HepG2 (cell line): ENCODE data around the gene SKIL. TPM values are rescaled to one million over a fixed set of nuclear protein-coding genes. Genes with fewer than 3 reads are reported as not detected.

ENCODE experiments used
- ATAC-seq: fragments of 200-7000 bp; cut with Tn5 transposase; 3 replicates; pipeline ENCODE4 v1.9.1; 2020; ENCODE audit warnings: mild to moderate bottlenecking, moderate library complexity
- BruUV-seq: library from RNA; stranded (reverse); fragments of 400-500 nt; replicated peaks from 2 replicates; lab custom pipeline; 2021; lab: Mats Ljungman, UMichigan
- CTCF ChIA-PET: fragments of 300-600 bp; formaldehyde crosslinking; extraction: SDS; loops from one replicate; lab custom pipeline; 2021; ENCODE audit warnings: low total read pairs, inconsistent platforms, low intra/inter-chr PET ratio; lab: Yijun Ruan, JAX
- POLR2A ChIA-PET: fragments of 350-600 bp; sonication (Branson Sonifier 250); formaldehyde crosslinking; loops from one replicate; lab custom pipeline; 2020; ENCODE audit warnings: antibody characterized with exemption, inconsistent platforms; lab: Yijun Ruan, JAX
- DNase-seq: peaks from one replicate; pipeline ENCODE4 v3.0.0-alpha.2; 2015; ENCODE audit warnings: low spot score
- FAIRE-seq: peaks from 3 replicates; lab custom pipeline; 2011; peaks lifted over from hg19 to GRCh38; lab: Jason Lieb, UNC
- H2AFZ ChIP-seq: one replicate; pipeline ENCODE4 v1.6.1; 2011; ENCODE audit warnings: low read length, inconsistent platforms
- H3K27ac ChIP-seq: fragments of 300-600 bp; 3 replicates; pipeline ENCODE4 v1.8.0; 2011; ENCODE audit warnings: mixed run types, mild to moderate bottlenecking, mixed read lengths, low read length, inconsistent platforms; ENCODE audit not compliant: insufficient read depth; ENCODE audit errors: extremely low read length
- H3K27me3 ChIP-seq, 2 experiments: fragments of 200-600 bp in 1 of 2; 2 replicates in 1 of 2; 3 replicates in 1 of 2; pipeline versions ENCODE4 v1.6.0 to v1.8.0; 2011; ENCODE audit warnings: low read length in 2 of 2, mild to moderate bottlenecking in 2 of 2, moderate library complexity in 2 of 2, inconsistent platforms in 1 of 2; ENCODE audit not compliant: insufficient read depth in 2 of 2, control insufficient read depth in 1 of 2
- H3K36me3 ChIP-seq, 2 experiments: fragments of 200-600 bp in 1 of 2; replicated peaks in 1 of 2; 2 replicates in 1 of 2; 3 replicates in 1 of 2; pipeline versions ENCODE4 v1.5.1 to v1.8.0; 2011; ENCODE audit warnings: low read length in 2 of 2, inconsistent platforms in 1 of 2; ENCODE audit not compliant: insufficient read depth in 2 of 2, control insufficient read depth in 1 of 2
- H3K4me1 ChIP-seq: 2 replicates; pipeline ENCODE4 v1.5.1; 2012; ENCODE audit warnings: low read length, inconsistent platforms; ENCODE audit not compliant: insufficient read depth
- H3K4me2 ChIP-seq: 2 replicates; pipeline ENCODE4 v1.6.0; 2011; ENCODE audit warnings: low read depth, low read length, inconsistent platforms
- H3K4me3 ChIP-seq, 3 experiments: fragments of 200-600 bp in 1 of 3; sonication (generic), shearing (Covaris generic) in 1 of 3; replicated peaks in 1 of 3; 2 replicates each; pipeline ENCODE4 v1.5.1; 2011 to 2016; ENCODE audit warnings: low read length in 3 of 3, inconsistent platforms in 2 of 3, low read depth in 2 of 3, mild to moderate bottlenecking in 2 of 3, control low read depth in 1 of 3, mixed read lengths in 1 of 3; ENCODE audit not compliant: insufficient read depth in 1 of 3
- H3K79me2 ChIP-seq: one replicate; pipeline ENCODE4 v1.6.1; 2011; ENCODE audit warnings: low read length, inconsistent platforms; ENCODE audit not compliant: insufficient read depth
- H3K9ac ChIP-seq: 2 replicates; pipeline ENCODE4 v1.6.0; 2011; ENCODE audit warnings: mild to moderate bottlenecking, low read depth, low read length, inconsistent platforms; ENCODE audit not compliant: insufficient read depth
- H3K9me3 ChIP-seq: 2 replicates; pipeline ENCODE4 v1.5.1; 2012; ENCODE audit warnings: mild to moderate bottlenecking, low read length
- H4K20me1 ChIP-seq: 2 replicates; pipeline ENCODE4 v1.6.0; 2011; ENCODE audit warnings: inconsistent platforms, mild to moderate bottlenecking, low read length, moderate library complexity; ENCODE audit not compliant: insufficient read depth
- ATF7-NPFF ChIP-seq: sonication (generic); formaldehyde crosslinking; IDR thresholded peaks from 2 replicates; pipeline ENCODE4 v1.8.1; 2023; ENCODE audit warnings: mild to moderate bottlenecking, low read depth, missing genetic modification reagents, moderate library complexity
- FOXA1 ChIP-seq, 2 experiments: fragments of 450-650 bp in 1 of 2; sonication (generic) in 1 of 2; formaldehyde crosslinking in 1 of 2; IDR thresholded peaks; 2 replicates each; pipeline versions ENCODE4 v1.4.0 to v1.6.1; 2016 to 2020; ENCODE audit warnings: missing genetic modification reagents in 1 of 2
- KDM2A ChIP-seq: sonication (generic); formaldehyde crosslinking; IDR thresholded peaks from 2 replicates; pipeline ENCODE4 v1.4.0; 2020; ENCODE audit warnings: low read depth, missing genetic modification reagents, borderline replicate concordance
- ZNF10 ChIP-seq: sonication (generic); formaldehyde crosslinking; IDR thresholded peaks from 2 replicates; pipeline ENCODE4 v1.4.0; 2020; ENCODE audit warnings: mild to moderate bottlenecking, low read depth, missing genetic modification reagents, borderline replicate concordance
- ZNF121 ChIP-seq: sonication (generic); formaldehyde crosslinking; IDR thresholded peaks from 2 replicates; pipeline ENCODE4 v1.5.0; 2020; ENCODE audit warnings: mild to moderate bottlenecking, missing genetic modification reagents
- ZNF746 ChIP-seq: sonication (generic); formaldehyde crosslinking; IDR thresholded peaks from 2 replicates; pipeline ENCODE4 v1.8.0; 2022; ENCODE audit warnings: mild to moderate bottlenecking, missing genetic modification reagents
- ZNF770 ChIP-seq: sonication (generic); formaldehyde crosslinking; IDR thresholded peaks from 2 replicates; pipeline ENCODE4 v1.5.0; 2020; ENCODE audit warnings: mild to moderate bottlenecking, missing genetic modification reagents
- in situ Hi-C: cut with HindIII; loops from 2 replicates; pipeline ENCODE4 v1.10.0; 2017; ENCODE audit warnings: low pct_unique_long_range_greater_than_20kb; ENCODE audit not compliant: extremely low pct_ligation_motif_present
- intact Hi-C: fragments of 100-400 bp; cut with micrococcal nuclease; formaldehyde crosslinking; loops from one replicate; pipeline ENCODE4 v1.10.0; 2022; ENCODE audit not compliant: unreplicated experiment
- polyA plus RNA-seq, 8 experiments: library from polyadenylated mRNA; depleted of rRNA in 3 of 8; stranded (reverse) in 7 of 8; unstranded in 1 of 8; fragments of >200 nt; fragmentation: Illumina TruSeq in 4 of 8; extraction: Trizol in 4 of 8; gene quantifications; 2 replicates each; pipeline versions ENCODE4 v1.2.1 to v1.2.3, GENCODE V29; 2011 to 2016; ENCODE audit warnings: low read depth in 4 of 8, missing spikeins in 1 of 8, mixed read lengths in 1 of 8; ENCODE audit not compliant: insufficient read depth in 1 of 8
- total RNA-seq, 5 experiments: library from RNA; depleted of rRNA; stranded (reverse); fragments of >200 nt; fragmentation: Illumina TruSeq; extraction: Trizol; gene quantifications; 2 replicates each; pipeline ENCODE4 v1.2.3, GENCODE V29; 2016; ENCODE audit warnings: low read depth in 1 of 5

SKIL gene
- total and polyA plus RNA-seq, 2 of the 13 experiments (the other 11 are each of a cell fraction or from before 2014, with no cell fraction given) = 5.2 to 20.7 TPM

- TF ChIP-seq ATF7-NPFF (CRISPR knock-in tag) = no peak
- TF ChIP-seq KDM2A (CRISPR knock-in tag) = no peak
- no peak for TF ChIP-seq ZNF10 (CRISPR knock-in tag)
- no peak for TF ChIP-seq FOXA1 (IDR thresholded peaks at IDR 0.05)
- no peak for TF ChIP-seq FOXA1 (CRISPR knock-in tag; IDR thresholded peaks at IDR 0.05)
Measured at GRCh38 chr3:170352936-170353335, 4.6 kb upstream of the SKIL start (continued).

GRCh38 chr3:170353485-170353884, 4.0 kb upstream of the SKIL start:
- H3K4me3 ChIP-seq = no peak overlapping the region
- no peaks in the 10 kb centered on the region; a peak in 2 of 5 replicates for H3K27me3 ChIP-seq
- intact Hi-C loops = no loop called here
- H3K79me2 ChIP-seq = peaks cover 3% of the 10 kb centered on the region
- POLR2A ChIA-PET = no interaction called here
- no peak overlapping the region for H2AFZ ChIP-seq
- H3K27ac ChIP-seq = no peak overlapping the region
- H3K9ac ChIP-seq = no peak overlapping the region
- no peak for DNase-seq
- peaks cover 54% of the 10 kb centered on the region for H3K4me1 ChIP-seq
- in situ Hi-C loops = no loop called here
- H3K9me3 ChIP-seq = no peaks in the 10 kb centered on the region
- no peak overlapping the region for H3K4me2 ChIP-seq
- ATAC-seq = no peak
- TF ChIP-seq ZNF746 (CRISPR knock-in tag) (no peak), ZNF770 (0 out of 2 replicates have a peak, but pooled peaks have one; percentile 19), ZNF121 (CRISPR knock-in tag) (peak; percentile 50)
- TF ChIP-seq, all 625 proteins: peak for 2
- no TSS peak for BruUV-seq
- Histone ChIP-seq H4K20me1 (no peaks in the 10 kb centered on the region), H3K36me3 (no peaks in the 10 kb centered on the region)
- CTCF ChIA-PET = no interaction called here
- FAIRE-seq = no peak
